Body of pancreas (tissue), 4 donors: ENCODE measurements around the gene CCR6.

Experiments
- CTCF ChIP-seq, 7 experiments: fragments of 450-650 bp in 4 of 7; fragments of 200-600 bp in 3 of 7; sonication (generic) in 3 of 7; IDR thresholded peaks; one replicate each; pipeline ENCODE4 v1.5.1; 2016 to 2019; ENCODE audit warnings: antibody characterized with exemption in 7 of 7
- POLR2A ChIP-seq, 3 donors: fragments of 450-650 bp; IDR thresholded peaks; one replicate each; pipeline ENCODE4 v1.6.1; 2016; ENCODE audit warnings: antibody characterized with exemption in 3 of 3, mild to moderate bottlenecking in 2 of 3

GRCh38 chr6:167118839-167119238 lies 4.1 kb upstream of the CCR6 start:
- TF ChIP-seq CTCF (IDR thresholded peaks at IDR 0.05): no peak
- no peak for TF ChIP-seq POLR2A (IDR thresholded peaks at IDR 0.05)
